Activated naive CD4-positive, alpha-beta T cell treated with anti-CD3 and anti-CD28 coated beads, Interleukin-2, amount 50 U/mL, for 16 hours (primary cell): Measurements from ENCODE around the gene KCP.

ENCODE experiments used
- DNase-seq: peaks from one replicate; pipeline ENCODE4 v3.0.0-alpha.2; 2020

The KCP gene

GRCh38 chr7:128852537-128853254, 57.8 kb downstream of the KCP start:
- no peak for DNase-seq

DNA sequence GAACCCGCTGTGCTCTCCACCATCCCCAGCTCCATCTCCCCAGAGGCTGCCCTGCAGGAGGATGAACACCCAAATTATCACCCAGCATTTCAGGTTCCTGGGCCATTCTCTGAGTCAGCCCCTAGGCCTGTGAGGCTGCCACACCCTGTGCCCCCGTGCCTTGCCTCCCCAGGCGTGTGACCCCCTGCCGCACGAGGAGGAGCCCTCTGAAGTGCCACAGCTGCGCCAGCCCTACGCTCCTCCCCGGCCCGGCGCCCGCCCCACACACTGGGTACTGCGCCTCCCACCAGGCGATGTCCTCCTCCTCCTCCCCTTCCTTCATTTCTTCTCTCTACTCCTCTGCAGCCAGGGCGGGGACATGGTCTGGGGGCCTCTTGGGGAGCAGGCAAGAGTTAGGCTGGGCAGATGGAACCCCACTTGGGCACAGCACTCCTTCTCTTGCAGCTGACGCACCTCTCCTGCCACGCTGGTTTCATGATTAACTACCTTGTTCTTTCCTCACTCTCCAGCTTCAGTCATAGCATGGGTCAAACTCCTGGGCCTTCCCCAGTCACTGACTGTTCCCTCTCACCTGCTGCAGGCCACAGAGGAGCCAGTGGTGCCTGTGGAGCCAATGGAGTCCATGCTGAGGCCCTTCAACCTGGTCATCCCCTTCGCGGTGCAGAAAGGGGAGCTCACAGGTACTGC, 60.6 kb downstream of the KCP start:
- no peak for DNase-seq

DNA sequence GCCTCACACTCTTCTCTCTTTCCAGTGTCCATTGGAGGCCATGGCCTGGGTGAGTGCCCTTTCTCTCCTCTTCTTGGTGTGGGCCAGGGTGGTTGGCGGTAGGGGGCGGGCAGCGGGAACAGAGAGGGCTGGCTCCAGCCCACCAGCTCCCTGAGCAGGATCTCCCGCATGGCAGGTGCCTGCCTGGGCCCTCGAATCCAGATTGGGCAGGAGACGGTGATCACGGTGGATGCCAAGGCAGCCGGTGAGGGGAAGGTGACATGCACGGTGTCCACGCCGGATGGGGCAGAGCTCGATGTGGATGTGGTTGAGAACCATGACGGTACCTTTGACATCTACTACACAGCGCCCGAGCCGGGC, 61.4 kb downstream of the KCP start:
- no peak for DNase-seq

DNA sequence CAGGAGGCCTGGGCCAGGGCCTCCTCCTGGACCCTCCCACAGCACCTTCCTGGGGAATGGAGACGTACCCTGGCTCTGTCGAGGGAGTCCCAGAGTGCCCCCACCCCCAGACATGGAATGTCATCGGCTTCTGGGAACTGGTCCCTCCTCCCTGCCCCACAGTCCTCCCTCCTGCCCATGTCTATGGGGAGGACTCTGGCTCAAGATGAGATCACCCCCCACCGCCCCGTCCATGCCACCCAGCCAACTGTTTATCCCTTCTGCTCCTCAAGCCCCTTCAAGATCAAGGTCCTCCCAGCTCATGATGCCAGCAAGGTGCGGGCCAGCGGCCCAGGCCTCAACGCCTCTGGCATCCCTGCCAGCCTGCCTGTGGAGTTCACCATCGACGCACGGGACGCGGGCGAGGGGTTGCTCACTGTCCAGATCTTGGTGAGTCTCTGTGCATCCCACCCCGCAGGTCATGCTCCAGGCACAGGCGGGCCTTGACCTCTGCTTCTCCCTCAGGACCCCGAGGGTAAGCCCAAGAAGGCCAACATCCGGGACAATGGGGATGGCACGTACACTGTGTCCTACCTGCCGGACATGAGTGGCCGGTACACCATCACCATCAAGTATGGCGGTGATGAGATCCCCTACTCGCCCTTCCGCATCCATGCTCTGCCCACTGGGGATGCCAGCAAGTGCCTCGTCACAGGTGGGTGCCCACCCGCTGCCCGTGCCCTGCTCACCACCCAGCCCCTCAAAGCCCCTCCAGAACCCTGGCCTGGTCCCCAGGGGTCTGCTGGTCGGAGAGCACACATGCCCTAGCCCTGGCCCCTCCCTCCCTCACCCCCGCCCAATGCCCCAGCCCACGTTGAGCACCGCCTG, 62.0 kb downstream of the KCP start:
- no peak for DNase-seq

DNA sequence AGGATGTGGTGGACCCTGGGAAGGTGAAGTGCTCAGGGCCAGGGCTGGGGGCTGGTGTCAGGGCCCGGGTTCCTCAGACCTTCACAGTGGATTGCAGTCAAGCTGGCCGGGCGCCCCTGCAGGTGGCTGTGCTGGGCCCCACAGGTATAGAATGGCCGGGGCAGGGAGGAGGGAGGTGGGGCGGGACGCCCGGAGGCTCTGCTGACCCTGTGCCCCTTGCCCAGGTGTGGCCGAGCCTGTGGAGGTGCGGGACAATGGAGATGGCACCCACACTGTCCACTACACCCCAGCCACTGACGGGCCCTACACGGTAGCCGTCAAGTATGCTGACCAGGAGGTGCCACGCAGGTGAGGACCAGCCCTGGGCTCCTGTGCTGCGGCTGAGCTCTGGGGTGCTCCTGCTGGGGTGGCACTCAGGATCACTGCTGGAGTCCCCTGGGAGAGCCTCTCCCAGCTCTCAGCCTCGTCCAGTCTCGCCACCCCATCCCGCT, 62.7 kb downstream of the KCP start:
- DNase-seq, result no peak

DNA sequence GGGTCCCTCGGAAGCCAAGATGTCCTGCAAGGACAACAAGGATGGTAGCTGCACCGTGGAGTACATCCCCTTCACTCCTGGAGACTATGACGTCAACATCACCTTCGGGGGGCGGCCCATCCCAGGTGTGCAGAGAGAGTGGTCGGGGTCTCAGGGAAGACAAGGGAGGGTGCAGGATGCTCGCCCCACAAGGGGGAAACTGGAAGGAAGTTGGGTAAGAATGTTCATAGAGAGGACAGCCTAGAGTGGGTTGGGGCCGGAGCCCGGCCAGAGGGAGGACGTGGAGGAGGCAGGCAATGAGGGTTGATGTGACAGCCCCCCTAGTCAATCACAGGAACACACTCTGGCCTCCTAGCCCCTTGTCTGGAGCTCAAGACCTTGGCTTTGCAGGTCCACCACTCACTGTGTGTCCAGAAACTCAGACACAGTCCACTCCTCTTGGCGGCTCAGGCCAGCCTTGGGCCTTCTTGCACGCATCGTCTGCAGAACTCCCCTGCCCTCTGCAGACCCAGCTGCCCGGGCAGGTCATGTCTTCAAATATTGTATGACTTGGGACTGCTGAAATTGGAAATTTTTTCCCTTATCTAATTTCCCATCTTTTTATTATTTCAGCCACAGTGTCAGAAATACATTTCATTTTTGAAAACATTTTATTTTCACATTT, 63.6 kb downstream of the KCP start:
- no peak for DNase-seq

DNA sequence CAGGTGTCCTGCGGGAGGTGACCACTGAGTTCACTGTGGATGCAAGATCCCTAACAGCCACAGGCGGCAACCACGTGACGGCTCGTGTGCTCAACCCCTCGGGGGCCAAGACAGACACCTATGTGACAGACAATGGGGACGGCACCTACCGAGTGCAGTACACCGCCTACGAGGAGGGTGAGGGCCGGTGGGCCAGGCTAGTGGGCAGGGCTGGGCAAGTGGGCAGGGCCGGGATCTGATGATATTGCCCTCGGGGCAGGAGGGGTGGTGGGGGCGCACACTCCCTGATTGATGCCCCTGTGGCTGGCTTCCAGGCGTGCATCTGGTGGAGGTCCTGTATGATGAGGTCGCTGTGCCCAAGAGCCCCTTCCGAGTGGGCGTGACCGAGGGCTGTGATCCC, 64.5 kb downstream of the KCP start:
- DNase-seq, result no peak

GRCh38 chr7:128845475-128845874, 65.0 kb downstream of the KCP start:
- no peak for DNase-seq

GRCh38 chr7:128844777-128845311, 65.7 kb downstream of the KCP start:
- no peak for DNase-seq

DNA sequence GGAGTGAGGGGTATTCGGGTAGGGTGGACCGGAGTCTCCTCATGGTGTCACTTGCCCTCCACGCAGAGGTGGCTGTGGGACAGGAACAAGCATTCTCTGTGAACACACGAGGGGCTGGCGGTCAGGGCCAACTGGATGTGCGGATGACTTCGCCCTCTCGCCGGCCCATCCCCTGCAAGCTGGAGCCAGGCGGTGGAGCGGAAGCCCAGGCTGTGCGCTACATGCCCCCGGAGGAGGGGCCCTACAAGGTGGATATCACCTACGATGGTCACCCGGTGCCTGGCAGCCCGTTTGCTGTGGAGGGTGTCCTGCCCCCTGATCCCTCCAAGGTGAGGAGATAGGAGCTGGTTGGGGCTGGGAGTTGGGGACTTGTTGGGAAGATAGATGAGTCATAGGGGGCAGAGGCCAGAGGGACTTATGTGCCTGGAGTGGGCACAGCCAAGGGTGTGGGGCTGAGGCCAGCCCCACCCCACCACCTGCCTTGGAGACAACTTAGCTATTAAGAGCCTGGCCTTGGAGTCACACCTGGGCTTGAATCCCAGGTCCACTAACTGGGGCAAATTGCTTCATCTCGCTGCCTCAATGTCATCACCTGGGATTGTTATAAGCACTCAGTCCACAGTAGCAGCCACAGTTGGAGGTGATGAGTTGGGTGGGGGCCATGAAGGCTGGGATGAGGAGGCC, 66.4 kb downstream of the KCP start:
- no peak for DNase-seq

GRCh38 chr7:128842674-128843641, 67.6 kb downstream of the KCP start:
- DNase-seq, result no peak

DNA sequence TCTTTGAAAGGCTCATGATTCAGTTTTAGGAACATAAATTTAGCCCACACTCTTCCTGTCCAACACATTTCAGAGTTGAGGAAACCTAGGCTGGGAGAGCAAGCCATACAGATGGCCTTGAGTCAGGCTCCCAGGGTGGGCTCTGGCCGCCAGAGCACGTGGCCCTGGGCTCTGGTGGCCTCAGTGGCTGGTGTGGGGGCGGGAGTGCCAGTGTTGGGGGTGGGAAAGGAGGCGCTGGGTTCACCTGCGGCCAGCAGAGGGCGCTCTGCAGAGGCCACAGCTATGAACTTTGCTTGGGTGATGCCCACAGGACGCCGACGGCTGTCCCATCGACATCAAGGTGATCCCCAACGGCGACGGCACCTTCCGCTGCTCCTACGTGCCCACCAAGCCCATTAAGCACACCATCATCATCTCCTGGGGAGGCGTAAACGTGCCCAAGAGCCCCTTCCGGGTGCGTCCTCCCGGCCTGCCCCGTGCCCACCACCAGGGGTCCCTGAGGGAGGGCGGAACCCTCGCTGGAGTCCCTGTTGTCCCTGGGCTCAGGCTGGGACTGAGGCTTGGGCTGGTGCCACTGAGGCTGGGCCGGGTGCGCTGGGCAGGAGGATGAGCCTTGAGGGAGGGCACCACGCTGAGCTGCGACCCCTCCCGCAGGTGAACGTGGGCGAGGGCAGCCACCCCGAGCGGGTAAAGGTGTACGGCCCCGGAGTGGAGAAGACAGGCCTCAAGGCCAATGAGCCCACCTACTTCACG, 68.4 kb downstream of the KCP start:
- peak; percentile 57 for DNase-seq

- no peak for DNase-seq
Measured at GRCh38 chr7:128841171-128841690, 69.3 kb downstream of the KCP start.

GRCh38 chr7:128840326-128841170, 70.0 kb downstream of the KCP start:
- no peak for DNase-seq

DNA sequence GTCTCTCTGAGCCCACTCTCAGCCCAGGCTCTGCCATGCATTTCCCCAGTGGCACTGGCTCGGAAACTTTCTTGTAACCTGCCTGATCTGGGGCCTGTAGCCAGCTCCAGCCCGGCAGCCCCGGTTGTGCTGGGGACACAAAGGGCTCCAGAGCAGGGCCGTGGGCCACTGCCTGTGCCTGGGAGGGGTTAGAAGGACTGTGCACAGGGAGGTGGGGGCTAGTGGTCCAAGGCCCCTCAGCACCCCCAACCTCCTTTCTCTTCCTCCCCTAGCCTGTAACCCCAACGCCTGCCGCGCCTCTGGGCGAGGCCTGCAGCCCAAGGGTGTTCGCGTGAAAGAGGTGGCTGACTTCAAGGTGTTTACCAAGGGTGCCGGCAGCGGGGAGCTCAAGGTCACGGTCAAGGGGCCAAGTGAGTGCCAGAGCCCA, 70.7 kb downstream of the KCP start:
- DNase-seq, result no peak

DNA sequence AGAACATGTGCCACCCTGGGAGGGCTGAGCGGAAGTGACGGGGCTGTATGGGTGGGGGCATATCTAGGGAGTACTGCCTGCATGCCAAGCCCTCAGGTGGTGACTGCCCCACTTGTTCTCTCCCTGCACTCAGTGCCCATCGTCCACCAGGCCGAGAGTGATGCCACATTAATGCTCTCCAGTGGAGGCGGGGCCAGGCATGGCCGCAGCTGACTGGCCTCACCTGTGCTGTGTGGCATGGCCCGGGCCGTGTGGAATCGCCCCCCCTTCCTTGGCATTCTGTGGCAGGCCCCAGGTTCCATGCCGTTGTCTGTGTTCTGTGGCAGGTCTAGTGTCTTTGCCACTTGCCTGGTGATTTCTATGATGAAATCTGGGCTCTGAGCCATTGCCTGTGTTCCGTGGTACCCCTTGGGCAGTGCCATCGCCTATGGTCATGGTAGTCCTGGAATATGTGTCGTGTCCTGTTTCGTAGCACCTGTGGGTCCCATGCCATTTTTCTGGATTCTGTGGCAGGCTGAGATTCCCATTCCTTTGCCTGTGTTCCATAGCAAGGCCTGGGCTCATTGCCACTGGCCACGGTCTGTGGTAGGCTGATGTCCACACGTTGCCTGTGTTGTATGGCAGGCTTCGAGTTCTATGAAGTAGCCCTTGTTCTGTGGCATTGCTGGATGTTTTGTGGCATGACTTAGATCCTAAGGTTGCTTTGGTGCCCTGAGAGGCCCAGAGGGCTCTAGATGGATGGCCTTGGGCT, 71.4 kb downstream of the KCP start:
- DNase-seq, result peak; percentile 7

DNA sequence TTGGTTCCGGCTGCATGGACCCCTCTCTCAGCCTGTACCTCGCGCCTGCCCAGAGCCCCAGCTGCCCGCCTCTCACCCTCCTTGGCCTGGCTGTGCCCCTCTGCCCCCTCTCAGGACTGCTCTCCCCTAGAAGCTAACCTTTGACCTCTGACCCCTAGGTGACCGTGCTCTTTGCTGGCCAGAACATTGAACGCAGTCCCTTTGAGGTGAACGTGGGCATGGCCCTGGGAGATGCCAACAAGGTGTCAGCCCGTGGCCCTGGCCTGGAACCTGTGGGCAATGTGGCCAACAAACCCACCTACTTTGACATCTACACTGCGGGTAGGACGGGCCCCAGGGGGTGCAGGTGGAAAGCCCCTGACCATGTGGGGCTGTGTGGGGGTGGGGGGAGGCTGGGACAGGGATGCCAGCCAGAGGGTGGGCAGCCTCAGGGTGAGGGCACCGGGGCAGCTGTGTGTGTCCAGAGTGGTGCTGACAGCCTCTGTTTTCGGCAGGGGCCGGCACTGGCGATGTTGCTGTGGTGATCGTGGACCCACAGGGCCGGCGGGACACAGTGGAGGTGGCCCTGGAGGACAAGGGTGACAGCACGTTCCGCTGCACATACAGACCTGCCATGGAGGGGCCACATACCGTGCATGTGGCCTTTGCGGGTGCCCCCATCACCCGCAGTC, 72.3 kb downstream of the KCP start:
- peak; percentile 7 for DNase-seq

GRCh38 chr7:128837521-128837921, 73.0 kb downstream of the KCP start:
- DNase-seq, result no peak
